HG02840 (cell line): ENCODE measurements around the gene IZUMO1.
A peak's percentile ranks its signal among the peaks of the same experiment; 100 is the strongest.
"Not testable (repeated sequence)": the region's sequence is repeated elsewhere in the genome, so short reads cannot be mapped to it uniquely, and the experiment has no call there.

Source experiments
- ATAC-seq: cut with Tn5 transposase; IDR thresholded peaks from one replicate; pipeline ENCODE4 v1.9.1; 2021; ENCODE audit warnings: mild to moderate bottlenecking, moderate library complexity, moderate number of reproducible peaks; ENCODE audit not compliant: unreplicated experiment, low FRiP score

IZUMO1 gene

DNA sequence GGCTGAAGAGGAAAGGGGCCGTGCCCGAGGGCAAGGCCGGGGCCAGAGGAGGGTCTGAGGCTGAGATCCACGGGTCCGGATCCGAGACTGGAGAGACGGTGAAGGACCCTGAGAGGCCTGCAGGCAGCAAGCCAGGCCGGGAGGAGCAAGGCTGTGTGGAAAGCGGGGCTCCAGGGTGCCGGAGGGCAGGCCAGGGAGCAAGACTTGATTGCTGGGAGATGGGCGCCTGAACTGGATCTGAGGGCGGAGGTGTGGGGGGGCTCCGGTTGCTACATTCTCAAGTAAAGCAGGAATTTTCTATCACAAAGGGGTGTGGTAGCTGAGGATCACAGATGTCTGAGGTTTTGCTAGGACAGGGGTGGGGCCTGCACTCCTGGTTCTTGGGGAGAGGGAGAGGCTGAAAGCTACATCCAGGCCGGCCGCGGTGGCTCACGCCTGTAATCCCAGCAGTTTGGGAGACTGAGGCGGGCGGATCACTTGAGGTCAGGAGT lies 31.0 kb downstream of the IZUMO1 start:
- ATAC-seq, result no peak

DNA sequence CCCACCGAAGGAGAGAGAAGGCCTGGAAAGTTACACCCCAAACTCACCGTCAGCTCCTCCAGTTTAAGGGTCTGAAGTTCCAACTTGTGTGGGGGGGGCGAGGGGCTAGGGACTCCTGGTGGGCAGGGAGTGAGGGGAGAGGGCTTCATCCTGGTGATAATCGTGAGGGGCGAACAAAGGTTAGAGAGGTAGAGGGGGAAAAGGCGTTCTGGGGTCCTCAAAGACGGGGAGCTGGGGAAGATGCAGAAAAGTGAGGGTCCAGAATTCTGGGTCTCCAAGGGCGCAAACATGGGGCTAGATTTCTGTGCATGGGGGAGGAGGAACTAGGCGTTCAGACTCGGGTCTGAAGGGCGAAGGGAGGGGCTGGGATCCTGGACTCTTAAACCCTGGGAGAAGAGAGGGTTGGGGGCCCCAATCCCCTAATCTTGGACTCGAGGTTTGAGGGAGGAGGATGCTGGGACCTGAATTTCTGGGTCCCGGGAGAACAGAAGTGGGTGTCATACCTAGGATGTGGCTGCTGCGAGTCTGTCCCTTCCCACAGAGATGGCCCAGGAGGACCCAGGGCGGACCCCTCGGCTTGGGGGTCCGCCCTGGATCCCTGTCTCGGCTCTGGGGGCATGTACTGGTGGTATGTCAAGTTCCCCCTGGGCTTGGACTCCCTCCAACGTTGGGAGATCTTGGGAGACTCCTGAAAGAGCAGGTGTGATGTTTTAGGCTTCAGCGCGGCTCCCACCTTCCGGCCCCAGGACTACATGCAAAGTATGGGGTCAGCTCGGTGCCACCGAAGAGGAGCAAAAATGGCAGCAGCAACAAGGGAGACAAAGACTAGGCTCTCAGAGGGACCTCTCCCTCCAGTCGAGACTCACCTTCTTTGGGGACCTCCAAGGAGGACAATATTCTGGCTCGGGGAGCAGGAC lies 31.7 kb downstream of the IZUMO1 start:
- ATAC-seq, result no peak

DNA sequence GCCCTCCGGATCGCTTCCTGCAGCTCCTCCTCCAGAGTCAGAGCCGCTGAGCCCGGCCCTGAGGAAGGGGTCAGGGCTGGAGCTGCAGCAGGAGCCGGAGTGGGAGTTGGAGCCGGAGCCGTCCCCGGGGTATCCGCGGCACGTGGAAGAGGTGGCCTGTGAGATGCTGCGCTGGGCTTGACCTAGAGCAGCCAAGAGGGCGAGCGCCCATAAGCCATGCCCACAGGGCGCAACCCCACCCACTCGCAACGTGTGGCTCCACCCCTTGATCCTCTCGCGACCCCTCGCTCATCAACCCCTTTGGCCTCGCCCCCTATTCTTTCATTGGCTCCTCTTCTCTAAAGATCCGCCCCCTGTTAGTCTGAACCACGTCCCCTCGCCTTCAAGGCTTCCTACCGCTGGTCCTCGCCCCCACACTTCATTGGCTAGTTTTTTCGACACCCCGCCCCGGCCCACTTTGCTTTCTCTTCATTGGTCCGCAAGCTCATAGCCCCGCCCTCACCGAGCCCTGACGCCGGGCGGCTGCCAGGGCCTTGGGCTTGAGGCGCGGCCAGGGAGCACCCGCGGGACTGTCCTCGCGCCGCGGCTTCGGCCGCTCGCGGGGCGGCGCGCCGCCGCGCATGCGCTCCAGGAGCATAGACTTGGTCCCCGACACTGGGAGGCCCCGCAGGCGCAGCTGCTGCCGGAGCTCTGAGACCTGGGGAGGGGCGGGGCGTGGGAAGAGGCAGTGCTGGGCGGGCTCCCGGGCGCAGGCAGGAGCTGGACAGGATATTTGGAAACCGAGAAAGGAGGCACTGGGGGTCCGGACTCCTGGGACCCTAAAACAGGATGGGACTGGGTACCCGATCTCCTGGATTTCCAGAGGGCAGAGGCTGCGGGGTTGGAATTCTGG lies 32.6 kb downstream of the IZUMO1 start:
- peak; percentile 94 for ATAC-seq

DNA sequence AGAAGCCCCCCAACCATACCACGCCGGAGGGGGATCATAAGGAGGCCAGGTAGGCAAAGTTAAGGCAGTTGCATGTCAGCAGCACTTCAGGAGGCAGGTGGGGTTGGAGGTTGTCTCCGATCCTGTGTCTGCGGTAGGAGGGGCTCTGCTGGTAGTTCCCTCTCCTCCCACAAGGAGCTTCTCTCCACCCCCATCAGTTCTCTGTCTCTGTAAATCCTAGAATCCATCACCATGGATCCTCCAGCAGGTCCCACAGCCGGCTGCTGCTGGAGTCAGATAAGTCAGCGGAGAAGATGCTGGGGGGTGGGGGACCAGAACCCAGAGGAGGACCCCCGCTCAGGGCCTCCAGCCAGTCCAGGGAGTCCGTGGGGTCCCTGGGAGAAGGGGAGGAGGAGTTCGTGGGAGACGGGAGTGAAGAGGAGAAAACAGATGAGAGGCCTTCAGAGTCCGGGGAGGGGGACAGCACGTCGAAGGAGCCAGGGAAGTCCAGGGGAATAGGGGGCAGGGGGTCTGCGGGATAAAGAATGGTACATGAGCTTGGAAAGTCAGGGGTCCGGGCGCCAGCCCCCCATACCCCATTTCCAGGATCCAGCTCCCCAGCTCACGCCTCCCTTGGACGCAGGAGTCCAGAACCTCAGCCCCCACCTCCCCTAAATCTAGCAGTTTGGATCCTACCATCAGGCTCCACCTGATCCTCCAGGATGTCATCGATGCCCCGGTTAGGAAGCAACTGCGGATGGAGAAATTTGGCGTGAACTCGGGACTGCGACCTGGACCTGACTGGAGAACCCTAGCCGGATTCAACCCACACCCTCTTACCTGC lies 33.5 kb downstream of the IZUMO1 start:
- no peak for ATAC-seq

DNA sequence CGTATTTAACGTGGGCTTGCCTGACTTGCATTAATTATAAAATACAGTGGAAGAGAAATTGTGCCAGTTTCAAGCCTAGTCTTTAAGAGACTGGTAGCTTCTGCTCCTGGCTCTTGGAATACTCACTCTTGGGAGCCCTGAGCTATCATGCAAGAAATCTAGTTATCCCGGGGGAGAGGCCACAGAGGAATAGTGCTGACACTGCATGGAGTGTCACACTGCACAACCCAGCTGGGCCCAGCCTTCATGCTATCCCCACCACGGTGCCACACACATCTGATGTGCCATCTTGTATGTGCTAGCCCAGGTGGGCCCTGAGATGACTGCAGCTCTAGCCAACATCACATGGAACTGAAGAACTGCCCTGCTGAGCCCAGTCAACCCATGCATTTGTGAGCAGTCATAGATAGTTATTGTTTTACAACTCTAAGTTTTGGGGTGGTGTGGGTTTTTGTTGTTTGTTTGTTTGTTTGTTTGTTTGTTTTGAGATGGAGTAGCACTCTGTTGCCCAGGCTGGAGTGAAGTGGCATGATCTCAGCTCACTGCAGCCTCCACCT lies 35.5 kb downstream of the IZUMO1 start:
- ATAC-seq, result no peak

DNA sequence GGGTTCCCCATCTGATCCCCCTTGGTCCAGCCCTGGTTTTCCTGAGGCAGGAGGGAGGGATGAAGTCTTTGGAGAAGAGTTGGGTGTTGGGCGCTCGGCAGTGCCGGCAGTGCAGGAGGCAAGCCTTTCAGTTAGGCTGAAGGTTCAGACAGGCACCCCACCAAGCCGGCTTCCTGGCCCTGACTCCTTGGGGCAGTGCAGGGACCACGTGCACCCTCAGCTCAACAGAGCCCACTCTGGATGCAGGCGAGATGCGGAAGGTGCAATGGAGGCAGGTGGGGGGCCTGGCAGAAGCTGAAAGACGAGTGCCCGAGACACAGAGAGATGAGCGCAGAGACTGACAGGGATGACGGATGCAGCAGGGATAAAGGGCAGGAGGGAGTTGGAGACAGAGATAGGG lies 38.2 kb downstream of the IZUMO1 start:
- no peak for ATAC-seq

DNA sequence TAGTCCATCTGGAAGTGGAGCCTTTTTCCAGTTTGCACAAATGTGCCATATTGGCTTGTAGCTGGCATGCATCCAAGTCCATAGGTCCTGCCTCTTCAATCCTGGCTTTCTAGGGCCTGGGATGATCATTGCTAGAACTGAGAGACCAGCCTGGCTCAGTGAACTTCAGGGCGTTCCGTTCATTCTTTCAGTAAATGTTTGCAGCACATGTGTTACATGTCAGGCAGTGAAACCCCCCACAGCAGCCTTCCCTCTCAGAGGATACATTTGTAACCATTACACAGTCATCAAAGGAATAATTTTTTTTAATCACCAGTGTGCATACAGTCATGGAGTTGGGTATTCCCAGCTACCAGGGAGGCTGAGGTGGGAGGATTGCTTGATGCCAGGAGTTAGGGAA lies 41.3 kb downstream of the IZUMO1 start:
- ATAC-seq, result no peak

DNA sequence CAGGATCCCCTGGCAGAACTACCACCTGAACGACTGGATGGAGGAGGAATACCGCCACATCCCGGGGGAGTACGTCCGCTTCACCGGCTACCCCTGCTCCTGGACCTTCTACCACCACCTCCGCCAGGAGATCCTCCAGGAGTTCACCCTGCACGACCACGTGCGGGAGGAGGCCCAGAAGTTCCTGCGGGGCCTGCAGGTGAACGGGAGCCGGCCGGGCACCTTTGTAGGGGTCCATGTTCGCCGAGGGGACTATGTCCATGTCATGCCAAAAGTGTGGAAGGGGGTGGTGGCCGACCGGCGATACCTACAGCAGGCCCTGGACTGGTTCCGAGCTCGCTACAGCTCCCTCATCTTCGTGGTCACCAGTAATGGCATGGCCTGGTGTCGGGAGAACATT lies 43.4 kb downstream of the IZUMO1 start:
- ATAC-seq, result no peak

DNA sequence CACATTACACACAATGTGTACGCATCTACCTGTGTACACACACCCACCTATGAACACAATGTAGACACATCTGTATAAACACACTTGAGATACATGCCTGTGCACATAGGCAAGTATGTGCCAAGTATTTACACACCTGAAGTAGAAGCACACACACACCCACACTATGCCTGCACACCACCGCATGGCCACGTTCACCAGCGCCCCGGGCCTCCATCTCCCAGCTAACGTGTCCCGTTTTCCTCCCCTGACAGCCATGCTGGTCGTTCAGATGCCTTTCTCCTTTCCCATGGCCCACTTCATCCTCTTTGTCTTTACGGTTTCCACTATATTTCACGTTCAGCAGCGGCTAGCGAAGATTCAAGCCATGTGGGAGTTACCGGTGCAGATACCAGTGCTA lies 44.0 kb downstream of the IZUMO1 start:
- ATAC-seq, result no peak

DNA sequence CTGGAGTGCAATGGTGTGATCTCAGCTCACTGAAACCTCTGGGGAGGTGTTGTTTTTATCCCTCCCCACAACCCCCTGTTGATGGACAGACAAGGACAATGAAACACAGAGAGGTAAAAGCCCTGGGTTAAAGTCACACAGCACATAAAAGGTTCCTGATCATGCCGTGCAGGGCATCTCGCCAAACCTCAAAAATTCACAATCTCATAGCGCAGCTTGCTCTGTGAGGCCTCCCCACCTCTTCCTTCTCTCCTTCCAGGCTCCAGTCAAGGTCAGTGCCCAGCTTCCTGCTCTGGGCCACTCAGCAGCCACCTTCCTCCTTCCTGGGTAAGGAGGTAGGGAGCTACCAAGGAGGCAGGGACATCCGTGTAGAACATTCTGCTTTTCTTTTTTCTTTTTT lies 48.7 kb downstream of the IZUMO1 start:
- ATAC-seq, result no peak

DNA sequence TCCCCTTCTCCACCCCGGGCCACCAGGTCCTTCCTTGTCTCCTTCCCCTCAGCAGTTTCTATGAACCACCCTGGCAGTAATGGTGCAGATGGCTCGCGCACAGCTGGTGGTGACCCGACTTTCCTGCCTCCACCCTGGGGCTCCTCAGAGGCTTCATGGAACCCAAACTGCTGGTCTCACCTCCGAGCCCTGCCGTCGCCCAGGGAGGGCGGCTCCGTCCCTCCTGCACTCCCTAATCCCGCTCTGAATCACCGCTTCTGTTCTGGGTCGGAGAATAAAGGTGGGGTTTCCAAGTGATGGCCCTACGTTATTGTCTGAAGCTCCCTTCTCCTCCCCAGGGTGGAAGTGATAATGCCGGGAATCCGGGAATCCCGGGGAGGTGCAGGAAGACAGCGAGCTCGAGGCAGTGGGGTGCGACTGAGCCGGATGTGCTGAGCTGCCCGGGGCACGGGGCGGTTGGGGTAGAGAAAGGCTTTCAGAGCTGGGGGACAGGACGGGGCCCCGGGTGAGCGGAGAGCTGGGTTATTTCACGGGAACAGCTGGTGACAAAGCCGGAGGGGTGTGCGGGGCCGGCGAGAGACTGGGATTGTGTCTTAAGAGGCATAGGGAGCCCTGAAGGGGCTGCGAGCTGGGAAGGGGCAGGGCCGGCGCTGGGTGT lies 50.2 kb downstream of the IZUMO1 start:
- no peak for ATAC-seq

DNA sequence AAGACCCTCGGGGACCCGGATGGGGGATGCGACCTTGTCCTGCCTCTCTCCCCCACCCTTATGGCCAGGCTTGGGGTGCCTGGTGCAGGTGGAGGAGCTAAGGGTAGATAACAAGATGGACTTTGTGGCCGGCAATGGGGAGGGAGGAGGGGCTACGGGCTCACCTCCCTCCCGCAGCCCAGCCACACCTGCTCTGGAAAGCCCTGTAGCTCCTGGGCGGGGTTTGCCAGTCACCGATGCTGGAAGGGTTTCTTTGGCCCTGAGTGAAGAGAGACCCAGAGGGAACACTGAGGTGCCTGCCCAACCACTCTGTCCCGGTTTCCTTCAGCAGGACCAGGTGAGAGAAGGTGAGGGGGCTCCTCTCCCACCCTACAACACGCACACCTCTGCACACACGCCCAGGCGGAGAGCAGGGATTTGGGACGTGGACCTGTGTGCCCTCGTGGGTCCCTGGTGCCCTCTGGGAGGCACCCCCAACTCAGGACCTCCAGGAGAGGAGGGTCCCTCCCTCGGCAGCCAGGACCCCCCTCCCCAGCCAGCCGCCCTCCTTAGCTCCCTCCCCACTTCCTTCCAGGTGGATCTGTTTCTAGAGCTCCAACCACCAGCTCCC lies 50.9 kb downstream of the IZUMO1 start, which contains the start of gene FUT2:
FUT2 (plus strand) TSS at position 229 of the 610 bp plus-strand sequence. CDS start 6,986 bp downstream, outside the sequence.
- ATAC-seq, result no peak

DNA sequence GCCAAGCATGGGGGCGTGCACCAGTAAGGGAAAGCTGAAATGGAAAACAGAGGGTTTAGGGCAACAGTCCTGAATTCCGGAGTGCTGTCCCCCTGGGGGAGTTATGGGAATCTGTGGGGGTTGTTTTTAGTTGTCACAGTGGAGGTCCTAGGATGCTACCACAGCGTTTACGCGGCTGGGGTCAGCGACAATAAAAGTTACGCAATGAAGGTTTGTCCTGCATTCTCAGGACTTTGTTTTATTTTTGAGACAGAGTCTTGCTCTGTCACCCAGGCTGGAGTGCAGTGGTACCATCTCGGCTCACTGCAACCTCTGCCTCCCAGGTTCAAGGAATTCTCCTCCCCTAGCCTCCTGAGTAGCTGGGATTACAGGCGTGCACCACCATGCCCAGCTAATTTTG lies 53.1 kb downstream of the IZUMO1 start:
- ATAC-seq, result not testable (repeated sequence)
